UCSD-AML1 (cell line): ENCODE measurements around the gene SYTL3.

Experiments used
- DNase-seq: peaks from one replicate; lab custom pipeline; 2025; ENCODE audit not compliant: unreplicated experiment; lab: John Stamatoyannopoulos, UW

Gene SYTL3

DNA sequence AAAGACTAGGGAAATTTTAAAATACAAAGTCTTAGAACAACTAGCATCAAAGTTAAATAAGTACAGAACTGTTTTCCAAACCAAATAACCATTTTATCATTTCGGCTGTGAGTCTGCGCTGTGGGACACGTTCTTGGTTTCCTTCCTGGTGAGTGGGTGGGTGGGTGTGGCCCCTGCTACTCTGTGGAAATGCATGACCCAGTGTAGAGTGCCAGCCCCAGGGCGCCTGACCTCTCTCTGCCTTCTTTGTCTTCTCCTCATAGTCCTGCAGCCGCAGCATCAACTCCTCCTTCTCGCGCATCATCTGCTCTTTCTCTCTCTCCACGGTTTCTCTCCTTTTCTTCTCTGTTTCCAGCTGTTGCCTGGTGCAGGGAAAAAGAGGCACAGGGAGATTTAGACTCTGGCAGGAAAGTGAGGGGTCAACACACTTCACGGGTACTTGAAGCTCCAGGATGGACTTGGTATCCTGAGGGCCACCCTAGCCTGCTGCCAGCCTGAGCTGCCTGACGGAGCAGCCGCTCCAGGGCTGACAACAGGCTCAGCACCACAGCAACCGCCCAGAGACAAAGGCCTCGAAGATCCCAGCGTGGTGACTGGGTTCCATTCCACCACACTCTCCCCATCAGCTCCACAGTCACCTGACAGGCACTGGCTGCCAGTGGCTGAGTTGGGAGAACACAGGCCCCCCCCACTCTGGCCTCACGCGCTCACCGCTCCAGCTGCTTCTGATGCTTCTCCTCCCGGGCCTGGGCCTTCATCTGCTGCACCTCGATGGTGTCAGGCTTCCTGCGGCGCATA, 120.9 kb downstream of the SYTL3 start:
- no peak for DNase-seq

- DNase-seq = no peak
Observed at GRCh38 chr6:158771399-158772152, 121.7 kb downstream of the SYTL3 start.

GRCh38 chr6:158772172-158772571, 122.3 kb downstream of the SYTL3 start:
- DNase-seq = no peak

GRCh38 chr6:158772851-158773371, 123.1 kb downstream of the SYTL3 start:
- no peak for DNase-seq

- DNase-seq = no peak
Observed at GRCh38 chr6:158773581-158774449, 124.0 kb downstream of the SYTL3 start.

DNA sequence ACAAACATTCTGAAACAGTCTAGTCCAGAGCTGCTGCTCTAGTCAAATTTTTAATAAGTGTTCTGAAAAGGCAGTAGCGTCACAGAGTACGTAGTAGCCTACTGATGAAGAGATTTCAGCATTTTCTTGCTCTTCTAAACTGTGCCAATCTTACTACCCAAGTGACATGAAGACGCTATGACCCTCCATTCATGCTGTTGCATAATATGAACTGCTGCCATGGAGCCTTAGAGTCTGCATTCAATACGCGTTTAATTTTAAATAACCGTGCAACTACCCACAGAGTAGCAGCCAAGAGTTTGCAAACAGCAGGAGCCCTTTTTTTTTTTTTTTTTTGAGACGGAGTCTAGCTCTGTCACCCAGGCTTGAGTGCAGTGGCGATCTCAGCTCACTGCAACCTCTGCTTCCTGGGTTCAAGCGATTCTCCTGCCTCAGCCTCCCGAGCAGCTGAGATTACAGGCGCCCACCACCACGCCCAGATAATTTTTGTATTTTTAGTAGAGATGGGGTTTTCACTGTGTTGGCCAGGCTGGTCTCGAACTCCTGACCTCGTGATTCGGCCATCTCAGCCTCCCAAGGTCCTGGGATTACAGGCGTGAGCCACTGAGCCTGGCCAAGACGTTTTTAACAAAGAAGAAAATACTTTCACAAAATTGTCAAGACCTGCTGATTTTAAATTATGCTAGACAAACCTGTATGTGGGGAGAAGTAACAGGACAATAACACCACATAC, 125.0 kb downstream of the SYTL3 start:
- DNase-seq = no peak

GRCh38 chr6:158775832-158776231, 126.0 kb downstream of the SYTL3 start:
- DNase-seq = no peak

DNA sequence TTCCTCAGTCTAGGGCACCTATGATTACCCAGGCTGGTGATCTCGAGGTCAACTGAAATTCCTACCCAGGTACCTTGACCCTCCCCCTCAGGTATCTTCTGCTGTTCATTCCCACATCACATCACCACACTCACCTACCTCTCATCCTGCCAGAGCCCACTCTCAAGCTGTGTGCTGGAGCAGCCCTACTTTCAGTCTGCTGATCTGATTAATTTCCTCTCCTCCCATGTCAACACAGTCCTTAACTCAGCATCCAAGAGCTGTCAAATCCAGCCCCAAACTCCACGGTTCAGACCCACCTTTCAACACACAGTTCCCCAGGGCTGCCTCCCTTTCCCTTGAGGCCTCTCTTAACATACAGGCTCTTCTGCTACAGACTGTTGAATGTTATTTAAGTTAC, 126.9 kb downstream of the SYTL3 start:
- no peak for DNase-seq

GRCh38 chr6:158777510-158777909, 127.7 kb downstream of the SYTL3 start:
- no peak for DNase-seq

DNA sequence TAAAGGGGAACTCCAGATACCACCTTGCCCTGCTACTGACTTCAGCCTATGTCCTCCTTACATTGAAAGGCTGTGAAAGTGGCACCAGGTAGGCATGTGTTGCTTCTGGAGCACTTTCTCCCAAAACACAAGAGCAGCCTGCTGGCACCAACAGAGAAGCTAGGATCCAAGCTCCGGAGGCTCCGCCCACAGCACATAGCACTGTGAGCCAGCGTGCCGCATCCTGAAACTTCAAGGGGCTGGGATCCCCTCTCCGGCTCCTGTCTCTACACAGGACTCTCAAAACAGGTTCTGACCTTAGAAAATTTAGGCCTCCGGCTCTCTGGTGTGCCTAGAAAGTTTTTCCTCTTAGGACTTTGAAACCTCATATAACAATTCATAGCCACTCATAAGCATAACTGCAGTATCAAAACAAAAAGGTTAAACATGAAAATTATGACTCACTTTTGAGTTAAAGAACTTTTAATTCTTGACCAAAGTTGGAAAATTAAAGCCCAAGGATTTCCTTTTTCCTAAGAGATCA, 128.2 kb downstream of the SYTL3 start:
- no peak for DNase-seq

DNA sequence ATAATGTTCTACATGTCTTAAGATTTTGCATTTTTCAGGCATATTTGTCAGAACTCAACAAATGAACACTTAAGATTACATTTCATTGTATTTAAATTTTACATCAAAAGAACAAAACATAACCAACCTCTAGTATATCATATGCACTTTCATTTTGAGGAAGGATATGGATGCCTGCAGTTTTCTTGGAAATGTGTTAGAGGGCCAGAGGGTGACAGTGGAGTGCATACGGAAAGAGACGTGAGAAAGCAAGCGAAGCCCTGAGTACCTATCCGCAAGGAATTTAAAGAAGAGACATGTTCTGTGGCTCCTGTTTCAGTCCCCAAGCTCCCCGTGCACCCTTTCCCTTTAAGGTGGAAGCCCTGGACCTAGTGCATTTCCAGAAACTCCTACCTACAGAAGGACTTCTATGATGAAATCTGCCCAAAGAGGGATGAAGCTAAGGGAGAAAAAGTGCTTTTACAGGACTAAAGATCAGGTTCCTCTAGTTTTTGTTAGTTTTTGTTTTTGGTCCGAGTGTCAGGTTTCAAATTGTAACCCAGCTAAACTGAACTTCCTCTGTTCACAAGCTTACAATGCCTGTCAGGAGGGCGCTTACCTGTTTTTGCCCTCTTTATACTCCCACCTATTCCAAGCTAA, 130.5 kb downstream of the SYTL3 start:
- DNase-seq = no peak

- no peak for DNase-seq
Observed at GRCh38 chr6:158780988-158781691, 131.3 kb downstream of the SYTL3 start.

DNA sequence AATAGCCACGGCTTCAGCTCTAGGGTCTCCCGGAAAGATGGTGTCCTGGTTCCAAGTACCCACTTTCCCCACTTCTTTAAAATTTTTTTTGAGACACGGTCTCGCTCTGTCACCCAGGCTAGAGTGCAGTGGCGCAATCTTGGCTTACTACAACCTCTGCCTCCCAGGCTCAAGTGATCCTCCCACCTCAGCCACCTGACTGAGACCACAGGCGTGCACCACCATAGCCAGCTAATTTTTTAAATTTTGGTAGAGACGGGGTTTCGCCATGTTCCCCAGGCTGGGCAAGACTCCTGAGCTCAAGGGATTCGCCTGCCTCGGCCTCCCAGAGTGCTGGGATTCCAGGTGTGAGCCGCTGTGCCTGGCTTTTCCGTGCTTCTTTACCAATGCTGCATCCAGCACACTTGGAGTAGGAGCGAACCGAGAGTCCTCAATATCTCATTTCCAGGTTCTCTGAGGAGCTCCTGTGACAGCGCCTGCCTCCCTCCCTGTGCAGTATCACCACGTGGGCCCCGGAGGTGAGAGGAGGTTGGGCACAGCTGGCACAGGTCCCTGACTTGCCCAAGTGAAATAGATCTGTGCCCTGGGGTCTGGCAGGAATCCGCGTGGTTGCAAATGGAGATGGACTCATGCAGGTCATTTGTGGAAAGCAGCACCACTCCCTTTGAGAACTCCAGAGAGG, 132.0 kb downstream of the SYTL3 start:
- no peak for DNase-seq

DNA sequence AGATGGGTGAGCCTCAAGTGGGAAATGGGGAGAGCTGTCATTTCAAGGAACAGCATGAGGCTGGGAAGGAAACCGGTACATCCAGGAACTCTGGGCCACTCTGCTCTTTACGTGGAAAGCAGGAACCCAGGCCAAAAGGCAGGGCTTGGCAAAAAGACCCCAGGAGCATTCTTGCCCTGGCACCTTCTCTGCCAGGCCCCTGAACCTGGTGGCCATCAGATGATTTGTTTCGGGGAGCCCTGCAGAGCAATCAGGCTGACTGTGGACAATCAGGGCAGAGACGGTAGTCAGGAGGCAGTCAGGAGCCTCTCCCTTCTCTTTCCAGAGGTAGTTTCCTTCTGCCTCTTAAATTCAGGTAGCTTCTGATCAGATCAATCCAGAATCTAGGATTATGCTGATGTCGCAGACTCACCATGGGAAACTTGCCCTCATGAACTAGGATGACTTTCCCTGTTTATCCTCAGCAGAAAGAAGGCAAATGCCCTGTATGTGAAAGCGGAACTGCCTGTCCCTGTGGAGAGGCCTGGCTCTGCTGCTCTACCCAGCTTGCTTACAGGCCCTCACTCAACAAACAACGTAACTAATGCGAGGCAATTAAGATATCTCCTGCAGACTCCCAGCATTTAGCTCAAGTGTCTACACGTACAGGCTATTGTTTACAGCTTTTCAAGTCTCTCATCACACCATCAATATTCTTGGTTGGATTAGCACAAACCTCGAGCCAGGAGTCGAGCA, 132.7 kb downstream of the SYTL3 start:
- DNase-seq = no peak

DNA sequence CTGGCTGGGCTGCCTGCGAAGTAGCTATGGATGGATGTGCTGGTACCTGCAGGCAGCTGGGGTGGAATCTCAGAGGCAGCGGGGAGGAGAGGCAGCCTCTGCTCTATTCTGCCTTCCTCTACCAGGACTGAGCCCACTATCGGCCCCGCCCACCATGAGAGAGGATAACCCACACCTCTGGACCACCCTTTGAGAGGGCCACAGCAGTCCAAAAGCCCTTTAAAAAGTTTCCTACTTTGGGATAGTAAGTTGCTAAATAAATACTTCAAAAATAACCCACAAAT, 133.3 kb downstream of the SYTL3 start:
- no peak for DNase-seq

- DNase-seq = no peak
Observed at GRCh38 chr6:158783851-158784250, 134.0 kb downstream of the SYTL3 start.

- no peak for DNase-seq
Observed at GRCh38 chr6:158784505-158784904, 134.7 kb downstream of the SYTL3 start.

DNA sequence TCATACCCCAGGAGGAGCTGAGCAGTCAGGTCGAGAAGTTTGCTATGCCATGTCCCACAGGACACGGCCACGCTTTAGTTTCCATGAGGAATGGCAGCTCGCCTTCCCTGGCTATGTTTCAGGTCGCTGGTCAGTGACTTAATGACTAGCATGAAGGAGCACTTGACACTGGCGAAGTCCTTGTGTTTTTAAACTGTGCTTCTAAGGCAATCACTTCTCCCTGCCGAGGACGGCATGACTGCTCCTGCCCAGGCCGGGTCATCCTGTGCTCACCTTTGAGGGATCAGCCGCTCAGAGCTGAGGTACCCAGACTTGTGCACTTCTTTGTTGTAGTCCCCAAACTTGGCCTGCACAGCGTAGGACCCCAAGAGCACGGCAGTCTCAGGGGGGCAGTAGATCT, 135.2 kb downstream of the SYTL3 start:
- no peak for DNase-seq
